HG03025 (cell line): ENCODE measurements around the gene TAB2.

ENCODE experiments used
- ATAC-seq: cut with Tn5 transposase; IDR thresholded peaks from one replicate; pipeline ENCODE4 v1.9.1; 2021; ENCODE audit warnings: mild to moderate bottlenecking, moderate library complexity; ENCODE audit not compliant: unreplicated experiment, low FRiP score

Gene TAB2

DNA sequence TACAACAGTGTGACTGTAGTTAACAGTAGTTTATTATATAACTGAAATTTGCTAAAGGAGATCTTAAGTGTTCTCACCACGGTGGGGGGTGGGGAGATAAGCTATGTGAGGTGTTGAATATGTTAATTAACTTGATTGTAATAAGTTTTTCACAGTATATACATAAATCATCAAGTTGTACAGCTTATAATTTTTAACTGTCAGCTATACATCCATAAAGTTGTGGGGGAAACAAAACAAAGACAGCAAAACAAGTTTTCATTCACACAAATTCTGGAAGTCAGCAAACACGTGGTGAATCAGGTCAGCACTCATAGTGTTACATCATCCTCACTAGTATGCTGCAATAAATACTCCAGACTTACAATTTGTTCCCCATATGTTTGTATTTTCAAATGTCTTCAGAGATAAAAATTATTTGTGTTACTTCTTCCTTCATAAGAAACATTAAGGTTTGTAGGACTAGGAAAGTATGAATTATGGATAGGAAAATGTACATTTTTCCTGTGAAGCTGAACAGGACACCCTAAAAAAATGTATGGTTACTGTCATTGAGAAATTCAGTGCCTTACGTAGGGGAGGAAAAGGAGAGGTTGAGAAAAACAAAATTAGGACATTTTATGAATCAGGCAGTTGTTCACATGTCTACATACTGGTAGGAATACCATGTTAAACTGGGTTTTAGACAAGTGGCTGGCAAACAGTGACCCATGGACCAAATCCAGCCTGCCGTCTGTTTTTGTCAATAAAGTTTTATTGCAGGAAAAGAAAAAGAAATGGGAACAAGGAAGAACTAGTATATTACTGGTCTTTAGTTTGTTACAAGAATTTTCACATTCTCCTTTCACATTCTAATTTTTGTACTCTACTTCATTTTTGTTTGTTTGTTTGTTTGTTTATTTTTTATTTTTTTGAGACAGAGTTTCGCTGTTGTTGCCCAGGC lies 88.6 kb downstream of the TAB2 start:
- no peak for ATAC-seq

GRCh38 chr6:149409617-149410016 lies 92.1 kb downstream of the TAB2 start:
- no peak for ATAC-seq

DNA sequence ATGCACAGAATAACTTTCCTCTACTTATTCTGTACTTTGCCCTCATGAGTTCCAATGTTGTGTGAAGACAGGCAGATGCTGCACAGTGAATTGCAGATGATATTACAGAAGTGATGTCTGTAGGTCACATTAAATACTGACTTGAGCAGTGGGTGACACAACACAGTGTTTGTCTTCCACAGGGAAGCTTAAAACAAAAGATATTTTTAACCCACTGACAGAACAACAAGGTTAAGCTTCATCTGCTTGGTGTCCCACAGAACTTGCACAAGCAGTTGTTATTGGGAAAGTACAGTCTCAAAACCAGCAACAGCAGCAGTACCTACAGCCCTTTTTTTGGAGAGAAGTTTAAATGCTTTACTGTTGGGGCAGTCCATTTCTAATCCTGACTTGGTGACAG lies 93.0 kb downstream of the TAB2 start:
- no peak for ATAC-seq

GRCh38 chr6:149414009-149414408 lies 96.5 kb downstream of the TAB2 start:
- ATAC-seq = no peak

- no peak for ATAC-seq
These were observed 97.3 kb downstream of the TAB2 start for GRCh38 chr6:149414821-149415220.

DNA sequence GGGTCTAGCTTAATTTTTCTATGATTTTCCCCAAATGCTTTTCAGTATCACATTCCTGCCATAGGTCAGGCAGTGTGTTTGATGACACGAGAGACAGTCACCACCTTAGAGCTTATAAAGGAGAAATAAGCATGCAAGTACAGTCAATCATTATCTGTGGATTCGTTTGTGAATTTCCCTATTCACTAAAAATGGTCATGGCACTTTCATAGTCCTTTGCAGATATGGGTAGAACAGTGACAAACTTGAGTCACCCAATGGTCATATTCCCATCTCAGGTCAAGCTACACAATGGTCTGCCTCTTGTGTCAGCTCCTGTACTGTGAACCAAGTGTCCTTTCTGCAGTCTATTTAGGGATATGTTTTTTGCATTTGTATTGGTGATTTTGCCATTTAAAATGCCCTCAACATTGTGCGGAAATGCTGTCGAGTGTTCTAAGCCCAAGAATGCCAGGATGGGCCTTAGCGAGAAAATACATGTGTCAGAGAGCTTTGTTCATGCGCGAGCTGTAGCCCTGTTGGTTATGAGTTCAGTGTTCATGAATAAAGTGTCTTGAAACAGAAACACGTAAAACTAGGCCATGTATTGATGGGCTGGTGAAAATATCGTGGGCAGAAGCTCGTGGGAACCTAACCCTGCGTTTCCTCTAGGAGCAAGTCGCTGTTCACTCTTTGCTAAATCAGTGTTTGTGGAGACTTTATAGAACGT lies 102.3 kb downstream of the TAB2 start:
- no peak for ATAC-seq

- no peak for ATAC-seq
These were observed 103.6 kb downstream of the TAB2 start for GRCh38 chr6:149421132-149421531.

DNA sequence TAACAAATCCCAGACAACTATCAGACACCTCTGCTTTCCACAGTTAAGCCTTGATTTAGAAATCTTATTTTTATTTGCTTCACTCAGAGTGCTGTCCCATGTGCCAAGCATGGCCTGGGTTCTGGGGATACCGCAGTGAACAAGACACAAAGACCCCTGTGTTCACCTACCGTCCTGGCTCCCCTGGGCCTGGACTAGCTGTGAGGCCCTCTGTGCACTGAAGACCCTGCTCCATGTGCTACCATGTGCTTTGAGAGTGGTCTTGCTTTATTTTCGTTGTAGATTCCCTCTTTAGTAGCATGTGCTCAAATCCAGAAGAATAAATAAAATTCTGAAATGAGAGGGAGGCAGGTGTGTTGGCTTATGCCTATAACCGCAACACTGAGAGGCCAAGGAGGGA lies 105.1 kb downstream of the TAB2 start:
- ATAC-seq = no peak

DNA sequence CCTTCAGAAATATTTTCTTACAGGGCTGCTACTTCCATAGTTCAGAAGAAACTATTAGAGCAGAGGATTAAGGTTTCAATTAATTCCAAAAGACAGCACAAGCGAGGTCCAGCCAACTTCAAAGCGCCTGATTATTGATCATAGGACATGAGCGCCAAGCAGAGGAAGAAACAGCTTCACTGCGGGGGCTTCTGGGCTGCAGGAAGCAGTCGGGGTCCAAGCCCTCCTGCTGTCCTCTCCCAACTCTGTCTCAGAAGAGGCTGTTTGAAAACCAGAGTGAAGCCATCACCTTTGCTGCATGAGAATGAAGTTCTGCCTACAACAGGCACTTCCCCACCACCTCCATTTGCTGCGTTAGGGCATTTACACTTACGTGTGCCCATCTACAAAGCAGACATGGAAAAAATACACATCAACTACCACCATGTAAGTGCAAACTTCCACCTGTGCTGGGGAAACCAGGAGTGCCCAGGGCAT lies 106.5 kb downstream of the TAB2 start:
- no peak for ATAC-seq

GRCh38 chr6:149425224-149425623 lies 107.7 kb downstream of the TAB2 start:
- no peak for ATAC-seq

DNA sequence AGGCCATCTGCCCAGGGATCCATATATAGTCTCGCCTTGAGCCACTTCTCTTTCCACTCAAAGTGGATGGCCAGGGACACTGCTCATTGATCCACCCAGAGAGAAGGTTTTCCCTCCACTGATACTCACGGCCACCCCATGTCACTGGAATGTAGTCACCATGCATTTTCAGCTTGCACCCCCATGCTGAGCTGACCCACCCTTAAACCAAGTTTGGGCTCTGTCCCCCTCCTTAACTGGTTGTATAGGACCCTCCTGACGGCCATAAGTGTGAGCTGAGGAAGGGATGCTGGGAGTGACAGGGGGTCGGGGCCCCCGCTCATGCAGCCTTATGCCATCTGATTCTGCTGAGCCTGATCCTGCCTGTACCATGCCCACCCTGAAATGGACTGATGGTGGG lies 108.2 kb downstream of the TAB2 start:
- ATAC-seq = no peak

- no peak for ATAC-seq
These were observed 111.1 kb downstream of the TAB2 start for GRCh38 chr6:149428606-149429005.

GRCh38 chr6:149429427-149430360 lies 112.2 kb downstream of the TAB2 start:
- ATAC-seq = no peak

GRCh38 chr6:149431905-149432775 lies 114.6 kb downstream of the TAB2 start:
- ATAC-seq = peak; percentile 73

GRCh38 chr6:149433405-149433804 lies 115.9 kb downstream of the TAB2 start:
- no peak for ATAC-seq

GRCh38 chr6:149433881-149434280 lies 116.4 kb downstream of the TAB2 start:
- no peak for ATAC-seq

DNA sequence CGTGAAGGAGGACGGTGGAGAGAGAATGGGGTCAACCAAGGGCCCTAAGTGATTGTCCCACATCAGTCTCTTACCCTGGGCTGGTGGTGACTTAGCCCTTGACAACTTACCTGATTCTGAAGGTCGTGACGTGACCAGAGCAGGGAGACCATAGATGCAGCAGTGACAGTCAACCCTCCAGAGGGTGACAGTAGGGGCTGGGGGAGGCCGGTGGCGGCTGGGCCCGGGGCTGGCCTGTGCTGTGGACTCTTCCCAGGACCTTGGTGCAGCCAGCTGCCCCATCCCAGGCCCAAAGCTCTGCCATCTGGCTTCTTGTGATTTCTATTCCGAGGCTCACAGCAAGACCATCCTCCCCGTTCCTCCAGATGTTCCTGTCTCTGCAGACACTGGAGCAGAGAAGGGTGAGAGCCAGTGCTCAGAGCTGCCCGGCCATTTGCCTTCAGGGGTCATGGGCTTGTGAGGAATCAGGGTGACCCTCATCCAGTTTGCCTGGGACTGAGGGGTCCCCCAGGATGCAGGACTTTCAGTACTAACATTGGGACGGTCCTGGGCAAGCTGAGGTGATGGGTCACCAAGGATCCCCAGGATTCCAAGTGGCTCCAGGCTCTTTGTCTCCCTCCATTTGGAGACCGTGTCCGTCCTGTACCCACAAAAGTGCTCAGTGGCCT lies 118.5 kb downstream of the TAB2 start:
- no peak for ATAC-seq

DNA sequence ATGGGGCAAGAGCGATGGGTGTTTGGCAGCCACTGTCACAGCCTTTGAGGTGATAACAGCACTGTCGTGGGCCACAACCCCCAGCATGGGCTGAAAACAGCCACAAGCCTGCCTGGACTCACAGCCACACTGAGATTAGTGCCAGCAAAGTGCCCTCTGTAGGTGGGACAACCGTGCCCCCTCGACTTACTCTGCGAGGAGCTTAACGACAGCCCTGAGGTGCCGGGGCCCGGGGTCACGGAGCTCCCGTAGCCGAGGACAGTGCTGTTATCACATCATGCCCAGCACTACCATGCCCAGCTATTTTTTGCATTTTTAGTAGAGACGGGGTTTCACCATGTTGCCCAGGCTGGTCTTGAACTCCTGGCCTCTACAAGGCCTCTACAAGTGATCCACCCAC lies 119.1 kb downstream of the TAB2 start:
- ATAC-seq = no peak

DNA sequence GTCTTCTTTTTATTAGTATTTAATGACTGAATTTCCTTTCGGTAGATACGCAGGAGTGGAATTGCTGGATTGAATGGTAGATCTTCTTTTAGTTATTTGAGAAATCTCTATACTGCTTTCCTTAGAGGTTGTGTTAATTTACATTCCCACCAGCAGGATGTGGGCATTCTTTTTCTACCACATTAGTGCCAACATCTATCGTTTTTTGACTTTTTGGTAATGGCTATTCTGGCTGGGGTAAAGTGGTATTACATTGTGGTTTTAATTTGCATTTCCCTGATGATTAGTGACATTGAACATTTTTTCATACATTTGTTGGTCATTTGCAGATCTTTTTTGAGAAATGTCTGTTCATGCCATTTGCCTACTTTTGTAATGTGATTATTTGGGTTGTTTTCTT lies 119.7 kb downstream of the TAB2 start:
- no peak for ATAC-seq
